Gastroesophageal sphincter (tissue), 3 donors: ENCODE results near the gene CNTNAP2.

Source experiments
- CTCF ChIP-seq, 4 experiments: fragments of 200-600 bp in 2 of 4; fragments of 450-650 bp in 2 of 4; sonication (generic) in 1 of 4; IDR thresholded peaks; one replicate each; pipeline ENCODE4 v1.5.1; 2017 to 2019; ENCODE audit warnings: antibody characterized with exemption in 4 of 4, mild to moderate bottlenecking in 2 of 4, moderate library complexity in 2 of 4
- EP300 ChIP-seq: sonication (generic); formaldehyde crosslinking; IDR thresholded peaks from one replicate; pipeline ENCODE4 v1.6.1; 2017; ENCODE audit warnings: antibody characterized with exemption, mild to moderate bottlenecking
- POLR2A ChIP-seq, 2 donors: fragments of 450-650 bp; IDR thresholded peaks; one replicate each; pipeline ENCODE4 v1.6.1; 2017; ENCODE audit warnings: antibody characterized with exemption in 2 of 2, mild to moderate bottlenecking in 2 of 2, moderate library complexity in 1 of 2
- POLR2AphosphoS5 ChIP-seq: sonication (generic); formaldehyde crosslinking; IDR thresholded peaks from one replicate; pipeline ENCODE4 v1.6.1; 2017; ENCODE audit warnings: antibody characterized with exemption

- TF ChIP-seq EP300 (no peak), CTCF (IDR thresholded peaks at IDR 0.05) (no peak), POLR2A (IDR thresholded peaks at IDR 0.05) (no peak), POLR2AphosphoS5 (no peak)
Observed at GRCh38 chr7:146641491-146641890, 524.9 kb downstream of the CNTNAP2 start.
